Neural cell (in vitro differentiated cells): ENCODE measurements around the gene OGFR. TPM values are rescaled to one million over a fixed set of nuclear protein-coding genes. Genes with fewer than 3 reads are reported as not detected.

Source experiments
- H2AFZ ChIP-seq: fragments of 200-600, 300-800 bp; sonication (generic), shearing (Covaris generic); 2 replicates; pipeline ENCODE4 v1.6.0; 2014; ENCODE audit warnings: low read depth, mild to moderate bottlenecking, antibody characterized with exemption, low read length, moderate library complexity
- H3F3A ChIP-seq: fragments of 200-600 bp; shearing (Covaris generic); 2 replicates; pipeline ENCODE4 v1.6.1; 2016; ENCODE audit warnings: mild to moderate bottlenecking, moderate library complexity, mixed read lengths, antibody characterized with exemption, low read length; ENCODE audit not compliant: insufficient read depth, poor library complexity, severe bottlenecking
- H3K27ac ChIP-seq: fragments of 200-600, 300-800 bp; sonication (generic), shearing (Covaris generic); 2 replicates; pipeline ENCODE4 v1.5.1; 2014; ENCODE audit warnings: mild to moderate bottlenecking, low read length, moderate library complexity
- H3K27me3 ChIP-seq: fragments of 300-800, 200-600 bp; sonication (generic), shearing (Covaris generic); 2 replicates; pipeline ENCODE4 v1.6.0; 2014; ENCODE audit warnings: mild to moderate bottlenecking, low read depth, low read length, moderate library complexity; ENCODE audit not compliant: insufficient read depth
- H3K36me3 ChIP-seq: fragments of 300-800, 200-600 bp; sonication (generic), shearing (Covaris generic); 2 replicates; pipeline ENCODE4 v1.5.1; 2014; ENCODE audit warnings: mild to moderate bottlenecking, antibody characterized with exemption, low read length, moderate library complexity; ENCODE audit not compliant: insufficient read depth
- H3K4me2 ChIP-seq: fragments of 300-800, 200-600 bp; sonication (generic), shearing (Covaris generic); 2 replicates; pipeline ENCODE4 v1.6.0; 2014; ENCODE audit warnings: mild to moderate bottlenecking, low read length
- H3K4me3 ChIP-seq: fragments of 300-800, 200-600 bp; sonication (generic), shearing (Covaris generic); 2 replicates; pipeline ENCODE4 v1.5.1; 2014; ENCODE audit warnings: mild to moderate bottlenecking, low read length, moderate library complexity
- H3K79me2 ChIP-seq: fragments of 200-600 bp; shearing (Covaris generic); replicated peaks from 2 replicates; pipeline ENCODE4 v1.6.0; 2014; ENCODE audit warnings: mild to moderate bottlenecking, low read length, moderate library complexity; ENCODE audit not compliant: insufficient read depth
- H3K9ac ChIP-seq: fragments of 300-800, 200-600 bp; sonication (generic), shearing (Covaris generic); 2 replicates; pipeline ENCODE4 v1.6.1; 2016; ENCODE audit warnings: mild to moderate bottlenecking, low read length, mixed read lengths
- H3K9me2 ChIP-seq: fragments of 200-600 bp; shearing (Covaris generic); 2 replicates; pipeline ENCODE4 v1.6.1; 2016; ENCODE audit warnings: mild to moderate bottlenecking, low read length, mixed read lengths; ENCODE audit not compliant: insufficient read depth
- H3K9me3 ChIP-seq: fragments of 200-600, 300-800 bp; sonication (generic), shearing (Covaris generic); 2 replicates; pipeline ENCODE4 v1.6.1; 2016; ENCODE audit warnings: mild to moderate bottlenecking, mixed run types, low read length, moderate library complexity, mixed read lengths
- H4K20me1 ChIP-seq: fragments of 200-600 bp; shearing (Covaris generic); 2 replicates; pipeline ENCODE4 v1.6.1; 2016; ENCODE audit warnings: mild to moderate bottlenecking, mixed run types; ENCODE audit not compliant: insufficient read depth
- CTCF ChIP-seq: fragments of 450-650 bp; IDR thresholded peaks from 2 replicates; pipeline ENCODE4 v1.5.1; 2014; ENCODE audit warnings: antibody characterized with exemption, mild to moderate bottlenecking, moderate library complexity; ENCODE audit not compliant: poor library complexity, severe bottlenecking
- EP300 ChIP-seq: fragments of 450-650 bp; conservative IDR thresholded peaks from 2 replicates; pipeline ENCODE4 v1.6.1; 2014; ENCODE audit warnings: antibody characterized with exemption, mild to moderate bottlenecking, moderate library complexity; ENCODE audit not compliant: poor library complexity, severe bottlenecking
- EZH2 ChIP-seq: fragments of 200-600, 300-800 bp; shearing (Covaris generic), sonication (generic); IDR thresholded peaks from 2 replicates; pipeline ENCODE4 v1.6.1; 2014; ENCODE audit warnings: antibody characterized with exemption, low read length, borderline replicate concordance, mild to moderate bottlenecking; ENCODE audit not compliant: insufficient read depth, poor library complexity, severe bottlenecking
- MXI1 ChIP-seq: fragments of 450-650 bp; conservative IDR thresholded peaks from 2 replicates; pipeline ENCODE4 v1.6.1; 2014; ENCODE audit warnings: antibody characterized with exemption, mild to moderate bottlenecking; ENCODE audit not compliant: poor library complexity, severe bottlenecking
- POLR2AphosphoS5 ChIP-seq: IDR thresholded peaks from 2 replicates; pipeline ENCODE4 v1.6.1; 2012
- RAD21 ChIP-seq: fragments of 450-650 bp; conservative IDR thresholded peaks from 2 replicates; pipeline ENCODE4 v1.6.1; 2014; ENCODE audit warnings: antibody characterized with exemption, mild to moderate bottlenecking, moderate library complexity
- SMC3 ChIP-seq: fragments of 450-650 bp; conservative IDR thresholded peaks from 2 replicates; pipeline ENCODE4 v1.6.1; 2014; ENCODE audit warnings: antibody characterized with exemption, mild to moderate bottlenecking, moderate library complexity; ENCODE audit not compliant: poor library complexity
- TAF1 ChIP-seq: IDR thresholded peaks from 2 replicates; pipeline ENCODE4 v1.6.1; 2012; ENCODE audit warnings: low read depth
- polyA plus RNA-seq: library from polyadenylated mRNA; depleted of rRNA; stranded (reverse); fragments of >200 nt; gene quantifications from 2 replicates; pipeline ENCODE4 v1.2.3, GENCODE V29; 2014
- TF ChIP-seq, protein P1 (sequence below): IDR thresholded peaks from 2 replicates; pipeline ENCODE4 v1.6.1; 2012; ENCODE audit warnings: borderline replicate concordance

The OGFR gene
- polyA plus RNA-seq, 1 donor from 2014 or later = 15.6 TPM

- H3K9ac ChIP-seq = peak overlapping the region; percentile 2
- no peaks in the 10 kb centered on the region for H3K9me2 ChIP-seq
- H3K27ac ChIP-seq = no peak overlapping the region
- peaks cover 3% of the 10 kb centered on the region for H3K79me2 ChIP-seq
- no peaks in the 10 kb centered on the region for H3F3A ChIP-seq
- no peaks in the 10 kb centered on the region for H3K27me3 ChIP-seq
- H3K4me2 ChIP-seq = no peak overlapping the region
- H2AFZ ChIP-seq = no peak overlapping the region
- TF ChIP-seq MXI1 (no peak), RAD21 (no peak), CTCF (no peak), SMC3 (no peak), POLR2AphosphoS5 (no peak), TAF1 (no peak), EP300 (no peak), EZH2 (no peak)
- TF ChIP-seq, protein P1, sequence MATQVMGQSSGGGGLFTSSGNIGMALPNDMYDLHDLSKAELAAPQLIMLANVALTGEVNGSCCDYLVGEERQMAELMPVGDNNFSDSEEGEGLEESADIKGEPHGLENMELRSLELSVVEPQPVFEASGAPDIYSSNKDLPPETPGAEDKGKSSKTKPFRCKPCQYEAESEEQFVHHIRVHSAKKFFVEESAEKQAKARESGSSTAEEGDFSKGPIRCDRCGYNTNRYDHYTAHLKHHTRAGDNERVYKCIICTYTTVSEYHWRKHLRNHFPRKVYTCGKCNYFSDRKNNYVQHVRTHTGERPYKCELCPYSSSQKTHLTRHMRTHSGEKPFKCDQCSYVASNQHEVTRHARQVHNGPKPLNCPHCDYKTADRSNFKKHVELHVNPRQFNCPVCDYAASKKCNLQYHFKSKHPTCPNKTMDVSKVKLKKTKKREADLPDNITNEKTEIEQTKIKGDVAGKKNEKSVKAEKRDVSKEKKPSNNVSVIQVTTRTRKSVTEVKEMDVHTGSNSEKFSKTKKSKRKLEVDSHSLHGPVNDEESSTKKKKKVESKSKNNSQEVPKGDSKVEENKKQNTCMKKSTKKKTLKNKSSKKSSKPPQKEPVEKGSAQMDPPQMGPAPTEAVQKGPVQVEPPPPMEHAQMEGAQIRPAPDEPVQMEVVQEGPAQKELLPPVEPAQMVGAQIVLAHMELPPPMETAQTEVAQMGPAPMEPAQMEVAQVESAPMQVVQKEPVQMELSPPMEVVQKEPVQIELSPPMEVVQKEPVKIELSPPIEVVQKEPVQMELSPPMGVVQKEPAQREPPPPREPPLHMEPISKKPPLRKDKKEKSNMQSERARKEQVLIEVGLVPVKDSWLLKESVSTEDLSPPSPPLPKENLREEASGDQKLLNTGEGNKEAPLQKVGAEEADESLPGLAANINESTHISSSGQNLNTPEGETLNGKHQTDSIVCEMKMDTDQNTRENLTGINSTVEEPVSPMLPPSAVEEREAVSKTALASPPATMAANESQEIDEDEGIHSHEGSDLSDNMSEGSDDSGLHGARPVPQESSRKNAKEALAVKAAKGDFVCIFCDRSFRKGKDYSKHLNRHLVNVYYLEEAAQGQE = no peak
- H3K4me3 ChIP-seq = peak overlapping the region; percentile 72
- H3K36me3 ChIP-seq = no peaks in the 10 kb centered on the region
- H4K20me1 ChIP-seq = no peaks in the 10 kb centered on the region
- no peaks in the 10 kb centered on the region for H3K9me3 ChIP-seq
These were observed 11.0 kb upstream of the OGFR start for GRCh38 chr20:62793757-62794006.

- no peaks in the 10 kb centered on the region for H3F3A ChIP-seq
- peak overlapping the region; percentile 60 for H3K9ac ChIP-seq
- no peak overlapping the region for H2AFZ ChIP-seq
These were observed 10.5 kb upstream of the OGFR start for GRCh38 chr20:62794007-62794724.

More at GRCh38 chr20:62794007-62794724, 10.5 kb upstream of the OGFR start:
- no peak for TF ChIP-seq POLR2AphosphoS5
- Histone ChIP-seq H3K27ac (no peak overlapping the region), H3K4me2 (peak overlapping the region; percentile 66), H3K9me3 (no peaks in the 10 kb centered on the region), H3K79me2 (peaks cover 3% of the 10 kb centered on the region), H3K36me3 (no peaks in the 10 kb centered on the region), H3K4me3 (peak overlapping the region; percentile 72), H4K20me1 (no peaks in the 10 kb centered on the region), H3K9me2 (no peaks in the 10 kb centered on the region), H3K27me3 (no peaks in the 10 kb centered on the region)
